HL-60 (cell line): ENCODE results near the gene CALB2.

Source experiments
- DNase-seq, 2 experiments: peaks; one replicate each; pipeline ENCODE4 v3.0.0-alpha.2; 2010 to 2020; ENCODE audit warnings: low read depth in 1 of 2, low spot score in 1 of 2
- H3K27ac ChIP-seq: fragments of 250-450 bp; sonication (Bioruptor Pico); replicated peaks from 2 replicates; pipeline ENCODE4 v1.5.1; 2020; ENCODE audit warnings: mild to moderate bottlenecking, moderate library complexity
- H3K27me3 ChIP-seq: fragments of 250-450 bp; sonication (Bioruptor Pico); 2 replicates; pipeline ENCODE4 v1.5.1; 2021; ENCODE audit warnings: mild to moderate bottlenecking, moderate library complexity; ENCODE audit not compliant: insufficient read depth, poor library complexity, severe bottlenecking
- H3K4me3 ChIP-seq: replicated peaks from 2 replicates; pipeline ENCODE4 v1.5.1; 2011; ENCODE audit warnings: mild to moderate bottlenecking, control low read depth, low read length; ENCODE audit not compliant: insufficient read depth
- GABPA ChIP-seq: IDR thresholded peaks from 2 replicates; pipeline ENCODE4 v1.6.1; 2012; ENCODE audit warnings: low read depth
- POLR2AphosphoS5 ChIP-seq: IDR thresholded peaks from 2 replicates; pipeline ENCODE4 v1.6.1; 2012; ENCODE audit warnings: low read depth
- SPI1 ChIP-seq: IDR thresholded peaks from 2 replicates; pipeline ENCODE4 v1.6.1; 2012; ENCODE audit warnings: low read depth, mild to moderate bottlenecking, borderline replicate concordance
- TF ChIP-seq, protein P1 (sequence below): IDR thresholded peaks from 2 replicates; pipeline ENCODE4 v1.6.1; 2012; ENCODE audit warnings: low read depth; ENCODE audit not compliant: insufficient replicate concordance
- TF ChIP-seq, protein P2 (sequence below): IDR thresholded peaks from one replicate; pipeline ENCODE4 v1.5.1; 2011; ENCODE audit warnings: low read length, control low read depth, inconsistent platforms; ENCODE audit not compliant: insufficient read depth

The CALB2 gene

DNA sequence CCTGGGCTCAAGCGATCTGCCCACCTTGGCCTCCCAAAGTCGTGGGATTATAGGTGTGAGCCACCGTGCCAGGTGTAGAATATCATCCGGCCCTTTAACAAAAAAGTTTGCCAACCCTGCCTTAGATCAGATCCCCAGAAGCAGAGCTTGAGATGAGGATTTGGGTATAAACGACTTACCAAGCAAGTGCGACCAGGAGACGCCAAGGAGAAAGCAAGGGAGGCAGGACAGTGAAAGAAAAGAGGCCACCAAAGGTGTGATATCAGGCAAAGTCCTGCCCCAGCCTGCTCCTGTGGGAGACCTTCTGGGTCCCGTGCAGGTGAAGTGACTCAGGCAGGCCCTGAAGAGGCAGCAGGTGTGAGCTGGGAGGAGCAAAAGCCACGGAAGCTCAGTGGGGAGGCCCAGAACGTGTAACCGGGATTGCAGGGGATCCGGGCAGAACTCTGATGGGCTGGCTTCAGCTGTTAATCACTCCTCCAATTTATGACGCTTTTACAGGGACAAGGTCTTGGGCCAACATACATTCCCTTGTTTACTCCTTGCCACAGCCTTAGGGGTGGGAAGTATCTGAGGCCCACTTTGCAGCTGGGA is 14.1 kb upstream of the CALB2 start:
- TF ChIP-seq GABPA: no peak
- TF ChIP-seq, protein P1, sequence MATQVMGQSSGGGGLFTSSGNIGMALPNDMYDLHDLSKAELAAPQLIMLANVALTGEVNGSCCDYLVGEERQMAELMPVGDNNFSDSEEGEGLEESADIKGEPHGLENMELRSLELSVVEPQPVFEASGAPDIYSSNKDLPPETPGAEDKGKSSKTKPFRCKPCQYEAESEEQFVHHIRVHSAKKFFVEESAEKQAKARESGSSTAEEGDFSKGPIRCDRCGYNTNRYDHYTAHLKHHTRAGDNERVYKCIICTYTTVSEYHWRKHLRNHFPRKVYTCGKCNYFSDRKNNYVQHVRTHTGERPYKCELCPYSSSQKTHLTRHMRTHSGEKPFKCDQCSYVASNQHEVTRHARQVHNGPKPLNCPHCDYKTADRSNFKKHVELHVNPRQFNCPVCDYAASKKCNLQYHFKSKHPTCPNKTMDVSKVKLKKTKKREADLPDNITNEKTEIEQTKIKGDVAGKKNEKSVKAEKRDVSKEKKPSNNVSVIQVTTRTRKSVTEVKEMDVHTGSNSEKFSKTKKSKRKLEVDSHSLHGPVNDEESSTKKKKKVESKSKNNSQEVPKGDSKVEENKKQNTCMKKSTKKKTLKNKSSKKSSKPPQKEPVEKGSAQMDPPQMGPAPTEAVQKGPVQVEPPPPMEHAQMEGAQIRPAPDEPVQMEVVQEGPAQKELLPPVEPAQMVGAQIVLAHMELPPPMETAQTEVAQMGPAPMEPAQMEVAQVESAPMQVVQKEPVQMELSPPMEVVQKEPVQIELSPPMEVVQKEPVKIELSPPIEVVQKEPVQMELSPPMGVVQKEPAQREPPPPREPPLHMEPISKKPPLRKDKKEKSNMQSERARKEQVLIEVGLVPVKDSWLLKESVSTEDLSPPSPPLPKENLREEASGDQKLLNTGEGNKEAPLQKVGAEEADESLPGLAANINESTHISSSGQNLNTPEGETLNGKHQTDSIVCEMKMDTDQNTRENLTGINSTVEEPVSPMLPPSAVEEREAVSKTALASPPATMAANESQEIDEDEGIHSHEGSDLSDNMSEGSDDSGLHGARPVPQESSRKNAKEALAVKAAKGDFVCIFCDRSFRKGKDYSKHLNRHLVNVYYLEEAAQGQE: no peak
- no peak for TF ChIP-seq POLR2AphosphoS5
- Histone ChIP-seq H3K27ac (no peak overlapping the region), H3K27me3 (no peaks in the 10 kb centered on the region), H3K4me3 (no peak overlapping the region)
- no peak for DNase-seq

DNA sequence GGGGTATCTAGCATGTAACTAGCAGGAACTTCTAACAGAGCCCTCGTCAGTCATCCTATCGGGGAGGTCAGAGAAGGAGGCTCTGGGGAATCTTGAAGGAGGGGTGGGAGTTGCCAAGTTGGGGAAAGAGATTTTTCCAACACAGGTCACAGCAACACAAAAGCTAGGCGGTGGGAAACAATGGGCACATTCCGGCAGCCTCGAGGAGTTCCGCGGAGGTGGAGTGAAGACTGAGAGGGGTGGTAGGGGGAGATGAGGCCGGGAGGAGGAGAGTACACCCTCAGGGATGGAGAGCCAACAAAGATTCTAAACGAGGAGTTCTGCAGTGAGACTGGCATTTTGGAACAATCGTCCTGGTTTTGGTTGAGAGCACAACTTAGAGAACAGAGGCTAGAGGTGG is 13.5 kb upstream of the CALB2 start:
- no peaks in the 10 kb centered on the region for H3K27me3 ChIP-seq
- H3K27ac ChIP-seq: no peak overlapping the region
- TF ChIP-seq, protein P2, sequence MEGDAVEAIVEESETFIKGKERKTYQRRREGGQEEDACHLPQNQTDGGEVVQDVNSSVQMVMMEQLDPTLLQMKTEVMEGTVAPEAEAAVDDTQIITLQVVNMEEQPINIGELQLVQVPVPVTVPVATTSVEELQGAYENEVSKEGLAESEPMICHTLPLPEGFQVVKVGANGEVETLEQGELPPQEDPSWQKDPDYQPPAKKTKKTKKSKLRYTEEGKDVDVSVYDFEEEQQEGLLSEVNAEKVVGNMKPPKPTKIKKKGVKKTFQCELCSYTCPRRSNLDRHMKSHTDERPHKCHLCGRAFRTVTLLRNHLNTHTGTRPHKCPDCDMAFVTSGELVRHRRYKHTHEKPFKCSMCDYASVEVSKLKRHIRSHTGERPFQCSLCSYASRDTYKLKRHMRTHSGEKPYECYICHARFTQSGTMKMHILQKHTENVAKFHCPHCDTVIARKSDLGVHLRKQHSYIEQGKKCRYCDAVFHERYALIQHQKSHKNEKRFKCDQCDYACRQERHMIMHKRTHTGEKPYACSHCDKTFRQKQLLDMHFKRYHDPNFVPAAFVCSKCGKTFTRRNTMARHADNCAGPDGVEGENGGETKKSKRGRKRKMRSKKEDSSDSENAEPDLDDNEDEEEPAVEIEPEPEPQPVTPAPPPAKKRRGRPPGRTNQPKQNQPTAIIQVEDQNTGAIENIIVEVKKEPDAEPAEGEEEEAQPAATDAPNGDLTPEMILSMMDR: no peak
- TF ChIP-seq GABPA: no peak
- TF ChIP-seq SPI1: no peak
- no peak for TF ChIP-seq POLR2AphosphoS5
- TF ChIP-seq, protein P1: no peak
- H3K4me3 ChIP-seq: no peak overlapping the region
- DNase-seq: no peak

DNA sequence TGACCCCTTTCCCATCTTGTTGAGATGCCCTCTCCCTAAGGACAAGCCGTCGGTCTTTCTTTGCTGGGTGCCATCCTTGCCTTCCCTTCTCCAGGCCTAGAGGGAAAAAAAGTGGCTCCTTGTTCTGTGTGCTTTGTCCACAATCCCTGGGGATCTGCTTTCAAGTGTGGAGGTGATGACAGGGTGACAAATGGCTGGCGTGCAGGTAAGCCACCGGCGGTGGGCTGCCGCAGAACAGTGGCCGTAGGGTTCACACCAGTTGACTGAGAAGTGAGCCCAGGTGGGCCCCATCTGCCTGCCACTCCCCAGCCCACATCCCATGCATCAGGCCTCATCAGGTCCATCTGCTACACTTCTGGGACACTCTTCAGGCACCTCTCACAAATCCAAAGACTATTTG is 11.4 kb upstream of the CALB2 start:
- Histone ChIP-seq H3K27me3 (no peaks in the 10 kb centered on the region), H3K4me3 (no peak overlapping the region), H3K27ac (no peak overlapping the region)
- TF ChIP-seq, protein P2: no peak
- TF ChIP-seq POLR2AphosphoS5 (no peak), GABPA (no peak), SPI1 (no peak)
- TF ChIP-seq, protein P1: no peak
- no peak for DNase-seq
